NCI-H345 (cell line): ENCODE measurements around the gene GNAT1.

Experiments
- DNase-seq: peaks from one replicate; lab custom pipeline; 2025; lab: John Stamatoyannopoulos, UW

Gene GNAT1

DNA sequence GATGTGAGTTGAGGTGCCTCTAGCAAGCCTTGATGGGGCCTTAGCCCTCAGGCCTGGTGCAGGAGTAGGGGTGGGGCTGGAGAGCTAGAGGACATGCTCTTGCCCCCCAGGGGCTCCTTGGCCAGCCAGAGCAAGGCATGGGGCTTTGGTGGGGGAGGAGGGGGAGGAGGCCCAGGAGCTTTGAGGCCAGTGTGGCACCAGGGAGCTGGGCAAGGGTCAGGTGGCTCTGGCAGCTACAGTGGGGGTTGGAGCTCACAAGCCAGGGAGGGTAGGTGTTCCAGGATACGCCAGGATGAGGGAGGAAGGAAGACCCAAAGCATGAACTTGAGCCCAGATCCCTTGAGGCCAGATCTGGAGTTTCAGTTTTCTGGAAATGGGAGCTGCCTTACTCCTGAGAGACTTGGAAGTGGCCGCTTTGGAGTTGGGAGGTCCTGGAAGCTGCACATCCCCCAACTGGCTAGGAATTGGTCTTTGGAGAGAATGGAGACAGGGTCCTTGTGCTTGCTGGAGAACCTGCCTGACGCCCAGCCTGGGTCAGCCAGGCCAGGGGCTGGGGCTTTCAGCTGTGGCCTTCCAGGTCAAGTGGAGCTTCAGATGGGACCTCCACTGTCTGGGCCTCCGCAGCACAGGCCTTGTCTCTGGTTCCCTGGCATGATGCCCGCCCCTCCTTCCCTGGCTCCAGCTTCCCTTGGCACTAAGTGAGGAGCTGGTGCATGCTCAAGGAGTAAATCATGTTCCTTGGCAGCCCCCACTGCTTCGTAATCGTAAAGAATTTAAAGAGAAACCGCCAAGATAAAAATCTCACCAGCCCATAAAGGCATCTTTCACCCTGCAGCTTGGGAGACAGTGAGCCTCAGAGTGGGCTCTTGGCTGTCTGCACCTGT is 27.6 kb upstream of the GNAT1 start:
- DNase-seq, result no peak

DNA sequence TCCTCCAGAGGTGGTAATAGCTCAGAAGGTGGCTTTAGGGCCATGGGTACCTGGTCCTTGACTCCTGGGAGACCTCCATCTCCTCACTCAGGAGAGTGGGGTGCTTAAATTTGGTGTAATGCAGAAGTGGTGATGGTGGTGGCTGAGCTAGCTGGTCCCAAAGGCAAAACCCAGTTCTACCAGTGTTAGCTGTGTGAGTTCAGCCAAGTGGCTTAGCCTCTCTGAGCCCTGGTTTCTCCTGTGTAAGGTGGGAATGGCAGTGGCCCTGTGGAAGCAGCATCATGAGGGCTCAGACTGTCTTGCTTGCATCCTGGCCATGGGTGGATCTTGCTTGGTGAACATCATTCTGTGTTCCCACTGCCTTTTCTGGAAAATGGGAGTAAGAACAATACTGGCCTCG is 26.9 kb upstream of the GNAT1 start:
- no peak for DNase-seq

- no peak for DNase-seq
These were observed 26.2 kb upstream of the GNAT1 start for GRCh38 chr3:50164984-50165909.

- DNase-seq, result no peak
These were observed 25.4 kb upstream of the GNAT1 start for GRCh38 chr3:50165910-50166538.

GRCh38 chr3:50166620-50167019 is 24.8 kb upstream of the GNAT1 start:
- no peak for DNase-seq

GRCh38 chr3:50167069-50167840 is 24.2 kb upstream of the GNAT1 start:
- no peak for DNase-seq

- no peak for DNase-seq
These were observed 23.6 kb upstream of the GNAT1 start for GRCh38 chr3:50167841-50168209.

DNA sequence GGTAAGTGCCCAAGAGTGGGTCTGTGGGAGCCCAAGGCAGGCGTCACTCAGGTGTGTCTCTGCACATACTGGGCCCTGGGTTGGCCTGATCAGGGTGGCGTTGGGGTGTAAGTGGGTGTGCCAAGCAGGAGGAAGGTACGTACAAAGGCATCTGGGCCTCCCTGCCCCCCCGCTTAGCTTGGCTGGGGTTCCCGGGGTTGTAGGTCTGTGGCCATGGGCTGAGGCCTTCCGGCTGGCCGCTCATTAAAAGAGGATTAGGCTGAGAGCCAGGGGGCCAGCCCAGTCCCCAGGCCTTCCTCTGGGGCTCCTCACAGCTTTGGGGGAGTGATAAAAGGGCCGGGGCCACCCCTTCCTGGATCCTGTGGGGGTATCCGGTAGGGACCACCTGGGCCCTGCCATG is 23.0 kb upstream of the GNAT1 start:
- no peak for DNase-seq

- no peak for DNase-seq
These were observed 22.6 kb upstream of the GNAT1 start for GRCh38 chr3:50168791-50169190.

GRCh38 chr3:50169232-50169832 is 22.1 kb upstream of the GNAT1 start:
- no peak for DNase-seq

GRCh38 chr3:50169858-50170257 is 21.6 kb upstream of the GNAT1 start:
- no peak for DNase-seq

DNA sequence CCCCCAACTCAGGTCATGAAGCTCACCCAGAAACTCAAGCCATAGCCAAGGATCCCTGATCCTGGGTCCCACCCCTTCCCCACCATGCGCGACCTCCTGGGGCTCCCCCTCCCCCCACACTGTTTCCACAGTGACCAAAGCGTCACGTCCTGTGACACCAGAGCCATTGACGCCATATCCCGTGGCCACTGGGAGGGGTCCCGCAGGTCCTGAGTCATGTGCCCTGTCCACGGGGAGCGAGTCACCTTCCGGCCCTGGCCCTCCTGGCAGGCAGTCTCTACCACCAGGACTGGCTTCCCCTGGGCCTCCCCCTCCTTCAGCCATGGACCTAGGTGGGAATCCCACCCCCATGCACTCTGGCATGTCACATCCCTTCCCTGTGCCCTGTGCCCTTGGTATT is 20.7 kb upstream of the GNAT1 start:
- DNase-seq, result no peak

- no peak for DNase-seq
These were observed 19.7 kb upstream of the GNAT1 start for GRCh38 chr3:50171540-50172301.

DNA sequence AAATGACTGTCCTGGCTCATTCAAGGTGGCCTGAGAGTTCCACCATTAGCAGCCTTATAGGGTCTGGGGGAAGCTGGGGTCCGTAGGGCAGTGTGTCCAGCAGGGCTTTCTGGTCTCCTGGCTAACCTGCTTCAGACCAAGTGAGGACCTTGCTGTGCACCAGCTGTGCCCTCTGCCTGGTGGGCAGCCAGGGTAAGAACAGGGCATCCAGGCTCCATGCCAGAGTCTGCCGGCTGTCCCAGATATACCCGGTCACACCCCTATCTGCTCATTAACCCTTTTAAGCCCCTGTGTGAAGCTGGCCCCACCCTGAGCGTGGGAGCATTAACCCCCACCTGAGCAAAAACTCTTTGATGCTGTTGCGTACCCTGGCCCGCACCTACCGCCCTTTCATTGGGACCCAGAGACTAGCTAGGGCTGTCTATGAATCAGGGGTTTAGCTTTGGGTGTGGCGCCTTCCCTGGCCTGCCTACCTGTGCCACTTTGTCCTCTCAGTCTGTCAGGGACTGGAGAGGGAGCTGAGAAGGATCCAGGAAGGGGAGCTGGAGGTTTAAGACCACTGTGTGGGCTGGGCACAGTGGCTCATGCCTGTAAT is 18.7 kb upstream of the GNAT1 start:
- DNase-seq, result no peak

GRCh38 chr3:50173685-50174516 is 17.5 kb upstream of the GNAT1 start:
- no peak for DNase-seq

- DNase-seq, result no peak
These were observed 16.9 kb upstream of the GNAT1 start for GRCh38 chr3:50174517-50174895.

DNA sequence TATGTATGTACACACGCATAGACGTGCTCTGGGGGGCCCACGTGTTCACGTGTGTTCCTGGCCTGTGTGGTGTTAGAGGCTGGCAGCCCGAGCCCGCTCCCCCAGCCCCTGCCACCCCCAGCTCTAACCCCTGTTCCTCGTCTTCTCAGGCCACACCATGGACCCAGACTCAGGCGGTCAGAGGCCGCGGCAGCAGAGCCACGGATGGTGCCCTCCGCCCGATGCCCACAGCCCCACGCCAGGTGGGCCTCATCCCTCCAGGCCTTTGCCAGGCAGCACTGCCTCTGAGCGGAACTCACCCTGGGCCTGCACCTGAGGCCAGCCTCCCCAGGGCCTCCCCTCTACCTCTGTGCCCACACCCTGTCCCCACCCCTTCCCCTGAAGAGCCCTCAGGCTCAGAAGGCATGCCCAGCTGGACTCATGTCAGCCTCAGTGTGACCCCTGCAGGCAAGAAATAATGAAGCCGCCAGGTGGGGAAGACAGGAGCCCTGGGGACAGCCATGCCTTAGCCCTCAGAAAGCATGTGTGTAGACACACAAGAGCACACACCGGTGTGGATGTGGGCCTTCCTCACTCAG is 16.4 kb upstream of the GNAT1 start:
- no peak for DNase-seq

DNA sequence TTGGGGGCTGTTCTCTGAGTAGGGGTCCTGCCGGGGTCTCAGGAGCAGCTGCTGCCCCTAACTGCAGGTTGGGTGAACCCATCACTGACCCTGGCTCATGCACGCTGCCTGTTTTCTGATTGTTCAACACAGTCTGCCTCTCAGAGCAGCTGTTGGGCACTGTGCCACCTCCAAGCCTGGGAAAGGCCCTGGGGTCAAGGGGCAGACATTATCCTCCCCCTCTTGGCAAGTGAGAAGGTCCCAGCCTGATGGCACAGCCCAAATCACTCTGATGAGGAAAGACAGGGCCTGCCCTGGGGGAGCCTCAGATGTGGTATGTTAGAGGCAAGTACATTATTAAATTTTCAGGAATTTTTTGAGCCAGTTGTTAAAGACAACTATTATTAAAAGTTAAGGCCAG is 14.1 kb upstream of the GNAT1 start:
- no peak for DNase-seq

- no peak for DNase-seq
These were observed 11.7 kb upstream of the GNAT1 start for GRCh38 chr3:50179710-50180109.
